Upper lobe of left lung (tissue), 6 donors: ENCODE results near the gene KLK15. TPM values are rescaled to one million over a fixed set of nuclear protein-coding genes. Genes with fewer than 3 reads are reported as not detected.

Experiments used
- ATAC-seq, 2 donors: fragments of 200-7000 bp; cut with Tn5 transposase; one replicate each; pipeline ENCODE4 v1.9.1; 2022; ENCODE audit warnings: mild to moderate bottlenecking in 2 of 2, moderate library complexity in 2 of 2; ENCODE audit not compliant: low FRiP score in 2 of 2
- DNase-seq, 2 donors: peaks; one replicate each; pipeline ENCODE4 v3.0.0-alpha.2; 2019 to 2020
- H3K27ac ChIP-seq, 4 donors: fragments of 200-600 bp; sonication (generic); one replicate each; pipeline ENCODE4 v1.5.1; 2016 to 2019
- H3K27me3 ChIP-seq, 4 donors: fragments of 200-600 bp; sonication (generic); one replicate each; pipeline ENCODE4 v1.5.1; 2017 to 2019
- H3K36me3 ChIP-seq, 4 donors: fragments of 200-600 bp; sonication (generic); one replicate each; pipeline ENCODE4 v1.5.1; 2016 to 2019
- H3K4me1 ChIP-seq, 4 donors: fragments of 200-600 bp; sonication (generic); one replicate each; pipeline ENCODE4 v1.5.1; 2018 to 2019
- H3K4me3 ChIP-seq, 4 donors: fragments of 200-600 bp; sonication (generic); one replicate each; pipeline ENCODE4 v1.5.1; 2017 to 2019; ENCODE audit warnings: mild to moderate bottlenecking in 2 of 4, moderate library complexity in 1 of 4
- H3K9me3 ChIP-seq, 4 donors: fragments of 200-600 bp; sonication (generic); one replicate each; pipeline ENCODE4 v1.5.1; 2018 to 2019
- CTCF ChIP-seq, 6 experiments: fragments of 450-650 bp in 4 of 6; fragments of 200-600 bp in 2 of 6; sonication (generic) in 2 of 6; IDR thresholded peaks; one replicate each; pipeline ENCODE4 v1.5.1; 2016 to 2019; ENCODE audit warnings: antibody characterized with exemption in 6 of 6
- EP300 ChIP-seq, 4 donors: sonication (generic); formaldehyde crosslinking; IDR thresholded peaks; one replicate each; pipeline ENCODE4 v1.5.1; 2017; ENCODE audit warnings: antibody characterized with exemption in 4 of 4, control low read depth in 2 of 4
- POLR2A ChIP-seq, 4 donors: fragments of 450-650 bp; IDR thresholded peaks; one replicate each; pipeline ENCODE4 v1.5.1; 2016 to 2017; ENCODE audit warnings: antibody characterized with exemption in 4 of 4, mild to moderate bottlenecking in 2 of 4
- POLR2AphosphoS5 ChIP-seq, 2 donors: sonication (generic); formaldehyde crosslinking; IDR thresholded peaks; one replicate each; pipeline ENCODE4 v1.5.1; 2017; ENCODE audit warnings: antibody characterized with exemption in 2 of 2
- WGBS, 2 donors: methylation state at CpG; one replicate each; pipeline ENCODE4 v1.1.5; 2017 to 2018; 5-methylcytosine and 5-hydroxymethylcytosine counted together
- total RNA-seq, 6 donors: library from RNA; depleted of rRNA in 4 of 6; stranded (reverse); fragments of >200 nt in 4 of 6; gene quantifications; one replicate each; pipeline versions ENCODE4 v1.1.0 to v1.2.1, GENCODE V29; 2016 to 2021
- donor health status: DM: no; HTN: no; CAD: no; lungs with moderate emphysema.
- donor health status: DM: no; HTN: yes; CAD: no; lungs with severe emphysema.

Gene KLK15
- total RNA-seq, 6 donors from 2014 or later, result not detected

GRCh38 chr19:50859849-50860248 is 26.5 kb upstream of the KLK15 start:
- no peaks in the 10 kb centered on the region for H3K27me3 ChIP-seq
- no peak overlapping the region for H3K27ac ChIP-seq
- WGBS, 2 donors, result 82 to 84% methylated on average over 4 of the region's 4 CpGs
- ATAC-seq (no peak), DNase-seq (no peak)
- H3K9me3 ChIP-seq, result no peaks in the 10 kb centered on the region
- no peak overlapping the region for H3K4me3 ChIP-seq
- no peaks in the 10 kb centered on the region for H3K4me1 ChIP-seq
- H3K36me3 ChIP-seq, result no peaks in the 10 kb centered on the region
- TF ChIP-seq EP300 (IDR thresholded peaks at IDR 0.05), result no peak
- no peak for TF ChIP-seq POLR2A (IDR thresholded peaks at IDR 0.05)

- H3K27ac ChIP-seq, result no peak overlapping the region
- WGBS, 2 donors, result 12 to 22% methylated on average over 7 of the region's 7 CpGs
- DNase-seq (no peak), ATAC-seq (no peak)
- H3K4me3 ChIP-seq, result no peak overlapping the region
- no peaks in the 10 kb centered on the region for H3K36me3 ChIP-seq
- H3K27me3 ChIP-seq, result no peaks in the 10 kb centered on the region
- no peaks in the 10 kb centered on the region for H3K9me3 ChIP-seq
- no peak for TF ChIP-seq POLR2AphosphoS5 (IDR thresholded peaks at IDR 0.05)
- no peak for TF ChIP-seq CTCF (IDR thresholded peaks at IDR 0.05)
- TF ChIP-seq EP300 (IDR thresholded peaks at IDR 0.05), result no peak
- no peak for TF ChIP-seq POLR2A (IDR thresholded peaks at IDR 0.05)
- no peaks in the 10 kb centered on the region for H3K4me1 ChIP-seq
Observed at GRCh38 chr19:50858886-50859285, 25.5 kb upstream of the KLK15 start.

- H3K27ac ChIP-seq, result no peak overlapping the region
- 58 to 65% methylated on average over 6 of the region's 6 CpGs for WGBS, 2 donors
- DNase-seq (no peak), ATAC-seq (no peak)
- H3K4me3 ChIP-seq, result no peak overlapping the region
- H3K4me1 ChIP-seq, result no peaks in the 10 kb centered on the region
- no peaks in the 10 kb centered on the region for H3K27me3 ChIP-seq
- no peaks in the 10 kb centered on the region for H3K36me3 ChIP-seq
- no peaks in the 10 kb centered on the region for H3K9me3 ChIP-seq
- no peak for TF ChIP-seq CTCF (IDR thresholded peaks at IDR 0.05)
- no peak for TF ChIP-seq POLR2A (IDR thresholded peaks at IDR 0.05)
- TF ChIP-seq POLR2AphosphoS5 (IDR thresholded peaks at IDR 0.05), result no peak
- no peak for TF ChIP-seq EP300 (IDR thresholded peaks at IDR 0.05)
Observed at GRCh38 chr19:50857366-50857765, 24.0 kb upstream of the KLK15 start.

GRCh38 chr19:50854636-50855410 is 21.4 kb upstream of the KLK15 start, which contains the start of gene KLK3:
KLK3 (plus strand) TSS chr19:50854915; CDS start chr19:50854956, 41 bp downstream.
- 64% methylated on average over 3 to 9 of the region's 9 CpGs for WGBS, 2 donors
- H3K4me3 ChIP-seq, result no peak within 1 kb of the TSS
- DNase-seq (no peak), ATAC-seq (no peak)
- no peak within 1 kb of the TSS for H3K27ac ChIP-seq
- H3K4me1 ChIP-seq, result no peaks in the 10 kb centered on the region
- no peaks in the 10 kb centered on the region for H3K36me3 ChIP-seq
- H3K9me3 ChIP-seq, result no peaks in the 10 kb centered on the region
- TF ChIP-seq CTCF (IDR thresholded peaks at IDR 0.05), result no peak
- TF ChIP-seq POLR2A (IDR thresholded peaks at IDR 0.05), result no peak
- TF ChIP-seq EP300 (IDR thresholded peaks at IDR 0.05), result no peak
- no peak for TF ChIP-seq POLR2AphosphoS5 (IDR thresholded peaks at IDR 0.05)
- H3K27me3 ChIP-seq, result no peaks in the 10 kb centered on the region

- 69% methylated on average over 4 of the region's 4 CpGs; no CpG with 5 or more reads in 1 of the 2 donors for WGBS, 2 donors
- Histone ChIP-seq H3K36me3 (no peaks in the 10 kb centered on the region), H3K4me3 (no peak overlapping the region), H3K27me3 (no peaks in the 10 kb centered on the region), H3K4me1 (no peaks in the 10 kb centered on the region), H3K9me3 (no peaks in the 10 kb centered on the region), H3K27ac (no peak overlapping the region)
- ATAC-seq (no peak), DNase-seq (no peak)
- no peak for TF ChIP-seq POLR2A (IDR thresholded peaks at IDR 0.05)
- TF ChIP-seq CTCF (IDR thresholded peaks at IDR 0.05), result no peak
- TF ChIP-seq EP300 (IDR thresholded peaks at IDR 0.05), result no peak
- TF ChIP-seq POLR2AphosphoS5 (IDR thresholded peaks at IDR 0.05), result no peak
Observed at GRCh38 chr19:50851620-50852019, 18.2 kb upstream of the KLK15 start.
